Mesenchymal stem cell (in vitro differentiated cells and primary cell): ENCODE results near the gene NGF.

ENCODE experiments used
- DNase-seq: peaks from one replicate; pipeline ENCODE4 v3.0.0-alpha.2; 2013
- H2AFZ ChIP-seq: one replicate; pipeline ENCODE4 v1.6.1; 2013; ENCODE audit warnings: low read depth, mild to moderate bottlenecking, control low read depth, inconsistent platforms, low read length, moderate library complexity
- H2AK5ac ChIP-seq: 2 replicates; pipeline ENCODE4 v1.6.1; 2013; ENCODE audit warnings: low read length, moderate library complexity, mild to moderate bottlenecking, inconsistent platforms; ENCODE audit not compliant: severe bottlenecking
- H2BK120ac ChIP-seq: one replicate; pipeline ENCODE4 v1.6.1; 2013; ENCODE audit warnings: low read depth, mild to moderate bottlenecking, inconsistent platforms, low read length, moderate library complexity
- H2BK12ac ChIP-seq, 2 experiments: one replicate each; pipeline ENCODE4 v1.6.1; 2013; ENCODE audit warnings: inconsistent platforms in 2 of 2, low read length in 2 of 2, mild to moderate bottlenecking in 2 of 2, moderate library complexity in 2 of 2, control low read depth in 1 of 2
- H2BK15ac ChIP-seq: one replicate; pipeline ENCODE4 v1.6.1; 2013; ENCODE audit warnings: mild to moderate bottlenecking, low read depth, inconsistent platforms; ENCODE audit not compliant: poor library complexity, severe bottlenecking
- H2BK5ac ChIP-seq: 2 replicates; pipeline ENCODE4 v1.6.1; 2013; ENCODE audit warnings: low read depth, mild to moderate bottlenecking, low read length, control low read depth, inconsistent platforms; ENCODE audit not compliant: poor library complexity, severe bottlenecking
- H3K14ac ChIP-seq, 2 experiments: one replicate each; pipeline ENCODE4 v1.6.1; 2013; ENCODE audit warnings: inconsistent platforms in 2 of 2, low read length in 2 of 2, control low read depth in 1 of 2, mild to moderate bottlenecking in 1 of 2, moderate library complexity in 1 of 2
- H3K18ac ChIP-seq, 2 experiments: one replicate each; pipeline ENCODE4 v1.6.1; 2013; ENCODE audit warnings: inconsistent platforms in 2 of 2, low read length in 2 of 2, control low read depth in 1 of 2, low read depth in 1 of 2, mild to moderate bottlenecking in 1 of 2
- H3K23ac ChIP-seq, 2 experiments: one replicate each; pipeline ENCODE4 v1.6.1; 2013; ENCODE audit warnings: inconsistent platforms in 2 of 2, low read length in 2 of 2, mild to moderate bottlenecking in 2 of 2, moderate library complexity in 2 of 2, control low read depth in 1 of 2
- H3K27ac ChIP-seq: 2 replicates; pipeline ENCODE4 v1.5.1; 2013; ENCODE audit warnings: mild to moderate bottlenecking, moderate library complexity, low read length, control low read depth, inconsistent platforms; ENCODE audit not compliant: poor library complexity, severe bottlenecking
- H3K27me3 ChIP-seq, 2 experiments: 2 replicates each; pipeline versions ENCODE4 v1.6.1 to v1.7.0; 2013; ENCODE audit warnings: low read length in 2 of 2, mild to moderate bottlenecking in 2 of 2, moderate library complexity in 2 of 2, control low read depth in 1 of 2, inconsistent platforms in 1 of 2; ENCODE audit not compliant: control insufficient read depth in 1 of 2, insufficient read depth in 1 of 2
- H3K36me3 ChIP-seq, 2 experiments: 2 replicates each; pipeline versions ENCODE4 v1.6.1 to v1.7.0; 2013; ENCODE audit warnings: low read length in 2 of 2, control low read depth in 1 of 2, inconsistent platforms in 1 of 2, low read depth in 1 of 2, mild to moderate bottlenecking in 1 of 2; ENCODE audit not compliant: insufficient read depth in 2 of 2, control insufficient read depth in 1 of 2
- H3K4ac ChIP-seq, 2 experiments: one replicate each; pipeline ENCODE4 v1.6.1; 2013; ENCODE audit warnings: inconsistent platforms in 2 of 2, low read length in 2 of 2, mild to moderate bottlenecking in 2 of 2, moderate library complexity in 2 of 2, control low read depth in 1 of 2, low read depth in 1 of 2
- H3K4me1 ChIP-seq: 2 replicates; pipeline ENCODE4 v1.6.1; 2013; ENCODE audit warnings: low read depth, low read length, control low read depth; ENCODE audit not compliant: control insufficient read depth, insufficient read depth
- H3K4me2 ChIP-seq: 2 replicates; pipeline ENCODE4 v1.6.1; 2013; ENCODE audit warnings: low read length, mild to moderate bottlenecking, inconsistent platforms; ENCODE audit not compliant: poor library complexity, severe bottlenecking
- H3K4me3 ChIP-seq, 2 experiments: 2 replicates each; pipeline versions ENCODE4 v1.5.1 to v1.7.0; 2013; ENCODE audit warnings: low read length in 2 of 2, mild to moderate bottlenecking in 2 of 2, control low read depth in 1 of 2, low read depth in 1 of 2; ENCODE audit not compliant: insufficient read depth in 1 of 2
- H3K79me1 ChIP-seq: replicated peaks from 2 replicates; pipeline ENCODE4 v1.6.1; 2013; ENCODE audit warnings: mild to moderate bottlenecking, control low read depth, low read length, inconsistent platforms; ENCODE audit not compliant: poor library complexity, severe bottlenecking
- H3K9ac ChIP-seq: 2 replicates; pipeline ENCODE4 v1.7.0; 2013; ENCODE audit warnings: mild to moderate bottlenecking, low read length, moderate library complexity
- H3K9me3 ChIP-seq: 2 replicates; pipeline ENCODE4 v1.7.0; 2013; ENCODE audit warnings: mild to moderate bottlenecking, low read length; ENCODE audit not compliant: control insufficient read depth
- H4K8ac ChIP-seq: one replicate; pipeline ENCODE4 v1.6.1; 2013; ENCODE audit warnings: inconsistent platforms, mild to moderate bottlenecking, low read length, moderate library complexity
- H4K91ac ChIP-seq: one replicate; pipeline ENCODE4 v1.6.1; 2013; ENCODE audit warnings: mild to moderate bottlenecking, low read length, inconsistent platforms
- WGBS: methylation state at CpG from one replicate; pipeline ENCODE4 v1.1.7; 2013; ENCODE audit warnings: mixed read lengths; 5-methylcytosine and 5-hydroxymethylcytosine counted together

Gene NGF

GRCh38 chr1:115356356-115356755 is 18.3 kb upstream of the NGF start:
- WGBS = 67% methylated on average over 2 of the region's 2 CpGs
- Histone ChIP-seq H3K27me3 (peaks cover 10 to 27% of the 10 kb centered on the region in 2 experiments), H3K4me2 (no peak overlapping the region)

GRCh38 chr1:115355069-115355468 is 17.0 kb upstream of the NGF start:
- Histone ChIP-seq H3K4me3 (no peak overlapping the region), H2BK120ac (no peak overlapping the region), H3K27ac (no peak overlapping the region), H3K4me1 (no peaks in the 10 kb centered on the region), H3K9ac (no peak overlapping the region), H3K9me3 (no peaks in the 10 kb centered on the region), H3K36me3 (no peaks in the 10 kb centered on the region), H2BK15ac (no peak overlapping the region), H2AFZ (no peak overlapping the region), H3K27me3 (peaks cover 10 to 27% of the 10 kb centered on the region in 2 experiments), H4K91ac (no peak overlapping the region), H3K14ac (no peak overlapping the region), H3K23ac (no peak overlapping the region), H3K4ac (no peak overlapping the region), H3K18ac (no peak overlapping the region), H3K4me2 (no peak overlapping the region), H4K8ac (no peak overlapping the region), H3K79me1 (no peaks in the 10 kb centered on the region), H2AK5ac (no peak overlapping the region), H2BK12ac (no peak overlapping the region), H2BK5ac (no peak overlapping the region)
- WGBS = 35% methylated on average over 2 of the region's 2 CpGs
- no peak for DNase-seq

More at GRCh38 chr1:115356356-115356755, 18.3 kb upstream of the NGF start:
- H3K79me1 ChIP-seq = no peaks in the 10 kb centered on the region
- H3K23ac ChIP-seq = no peak overlapping the region
- no peak overlapping the region for H3K27ac ChIP-seq
- DNase-seq = no peak
- H2BK120ac ChIP-seq = no peak overlapping the region
- H2BK15ac ChIP-seq = no peak overlapping the region
- no peak overlapping the region for H3K4ac ChIP-seq
- H3K4me3 ChIP-seq = no peak overlapping the region
- H3K18ac ChIP-seq = no peak overlapping the region
- H3K9me3 ChIP-seq = no peaks in the 10 kb centered on the region
- H2AFZ ChIP-seq = no peak overlapping the region
- no peak overlapping the region for H4K8ac ChIP-seq
- H3K36me3 ChIP-seq = no peaks in the 10 kb centered on the region
- H4K91ac ChIP-seq = no peak overlapping the region
- H3K14ac ChIP-seq = peak overlapping the region in 1 of 2 experiments; percentile 48
- no peak overlapping the region for H3K9ac ChIP-seq
- no peak overlapping the region for H2AK5ac ChIP-seq
- H3K4me1 ChIP-seq = no peaks in the 10 kb centered on the region
- no peak overlapping the region for H2BK12ac ChIP-seq
- H2BK5ac ChIP-seq = no peak overlapping the region

- no peak overlapping the region for H2BK5ac ChIP-seq
- H4K91ac ChIP-seq = no peak overlapping the region
- no peak overlapping the region for H3K4me2 ChIP-seq
- WGBS = 89% methylated on average over 4 of the region's 5 CpGs
- no peak overlapping the region for H3K4me3 ChIP-seq
- DNase-seq = no peak
- no peak overlapping the region for H3K18ac ChIP-seq
- H3K27me3 ChIP-seq = peaks cover 10 to 27% of the 10 kb centered on the region in 2 experiments
- no peak overlapping the region for H3K23ac ChIP-seq
- no peak overlapping the region for H4K8ac ChIP-seq
- no peaks in the 10 kb centered on the region for H3K36me3 ChIP-seq
- H2BK12ac ChIP-seq = no peak overlapping the region
- H3K14ac ChIP-seq = no peak overlapping the region
- no peak overlapping the region for H2BK120ac ChIP-seq
- H3K27ac ChIP-seq = no peak overlapping the region
- H3K4ac ChIP-seq = no peak overlapping the region
- H3K4me1 ChIP-seq = no peaks in the 10 kb centered on the region
- no peaks in the 10 kb centered on the region for H3K79me1 ChIP-seq
- H3K9me3 ChIP-seq = no peaks in the 10 kb centered on the region
- H3K9ac ChIP-seq = no peak overlapping the region
- no peak overlapping the region for H2AK5ac ChIP-seq
- no peak overlapping the region for H2BK15ac ChIP-seq
- H2AFZ ChIP-seq = no peak overlapping the region
These were observed 13.1 kb upstream of the NGF start for GRCh38 chr1:115351143-115351542.

GRCh38 chr1:115348636-115349035 is 10.6 kb upstream of the NGF start:
- H3K27me3 ChIP-seq = peaks cover under 1 to 21% of the 10 kb centered on the region in 2 experiments
- H3K18ac ChIP-seq = no peak overlapping the region
- no peak overlapping the region for H2BK12ac ChIP-seq
- no peak overlapping the region for H3K4ac ChIP-seq
- DNase-seq = no peak
- H3K14ac ChIP-seq = no peak overlapping the region
- no peak overlapping the region for H2AFZ ChIP-seq
- no peak overlapping the region for H3K27ac ChIP-seq
- no peak overlapping the region for H2BK120ac ChIP-seq
- H3K23ac ChIP-seq = no peak overlapping the region
- no peak overlapping the region for H2AK5ac ChIP-seq
- no peak overlapping the region for H4K8ac ChIP-seq
- H2BK15ac ChIP-seq = no peak overlapping the region
- H3K9ac ChIP-seq = no peak overlapping the region
- no peaks in the 10 kb centered on the region for H3K36me3 ChIP-seq
- no peak overlapping the region for H3K4me3 ChIP-seq
- no peaks in the 10 kb centered on the region for H3K9me3 ChIP-seq
- H3K79me1 ChIP-seq = no peaks in the 10 kb centered on the region
- no peaks in the 10 kb centered on the region for H3K4me1 ChIP-seq
- no peak overlapping the region for H2BK5ac ChIP-seq
- H4K91ac ChIP-seq = no peak overlapping the region
- WGBS = 94% methylated on average over 4 of the region's 4 CpGs
- no peak overlapping the region for H3K4me2 ChIP-seq
